Astrocyte (in vitro differentiated cells and primary cell): Measurements from ENCODE around the gene PTPN3. TPM values are rescaled to one million over a fixed set of nuclear protein-coding genes. Genes with fewer than 3 reads are reported as not detected.

Experiments
- DNase-seq: peaks from one replicate; pipeline ENCODE4 v3.0.0-alpha.2; 2010; ENCODE audit warnings: low read depth
- FAIRE-seq: peaks from 2 replicates; lab custom pipeline; 2011; peaks lifted over from hg19 to GRCh38; lab: Jason Lieb, UNC
- H2AFZ ChIP-seq: 2 replicates; pipeline ENCODE4 v1.6.0; 2012; ENCODE audit warnings: low read depth, low read length, inconsistent platforms
- H3K27ac ChIP-seq: 2 replicates; pipeline ENCODE4 v1.5.1; 2011; ENCODE audit warnings: low read depth, low read length, inconsistent platforms
- H3K27me3 ChIP-seq: 2 replicates; pipeline ENCODE4 v1.6.0; 2011; ENCODE audit warnings: low read length, inconsistent platforms; ENCODE audit not compliant: insufficient read depth
- H3K36me3 ChIP-seq: 2 replicates; pipeline ENCODE4 v1.5.1; 2011; ENCODE audit warnings: low read length, inconsistent platforms; ENCODE audit not compliant: insufficient read depth
- H3K4me1 ChIP-seq: 2 replicates; pipeline ENCODE4 v1.5.1; 2011; ENCODE audit warnings: low read length, inconsistent platforms; ENCODE audit not compliant: insufficient read depth
- H3K4me2 ChIP-seq: 2 replicates; pipeline ENCODE4 v1.6.0; 2012; ENCODE audit warnings: low read length, inconsistent platforms
- H3K4me3 ChIP-seq: 2 replicates; pipeline ENCODE4 v1.5.1; 2011; ENCODE audit warnings: low read depth, mild to moderate bottlenecking, low read length, inconsistent platforms; ENCODE audit not compliant: insufficient read depth
- H3K79me2 ChIP-seq: 2 replicates; pipeline ENCODE4 v1.6.0; 2012; ENCODE audit warnings: mild to moderate bottlenecking, low read length, inconsistent platforms; ENCODE audit not compliant: insufficient read depth
- H3K9ac ChIP-seq: 2 replicates; pipeline ENCODE4 v1.6.0; 2012; ENCODE audit warnings: mild to moderate bottlenecking, low read length, inconsistent platforms
- H3K9me3 ChIP-seq: 2 replicates; pipeline ENCODE4 v1.5.1; 2012; ENCODE audit warnings: low read depth, mild to moderate bottlenecking, low read length, inconsistent platforms; ENCODE audit not compliant: insufficient read depth
- H4K20me1 ChIP-seq: 2 replicates; pipeline ENCODE4 v1.6.0; 2012; ENCODE audit warnings: low read length, inconsistent platforms; ENCODE audit not compliant: insufficient read depth
- H3K27ac Mint-ChIP-seq: one replicate; pipeline ENCODE4 v1.8.0; 2021; ENCODE audit warnings: mild to moderate bottlenecking, mixed read lengths; ENCODE audit not compliant: unreplicated experiment
- H3K27me3 Mint-ChIP-seq: one replicate; pipeline ENCODE4 v1.8.0; 2021; ENCODE audit warnings: low read depth, mixed read lengths; ENCODE audit not compliant: unreplicated experiment
- H3K36me3 Mint-ChIP-seq: one replicate; pipeline ENCODE4 v1.8.0; 2021; ENCODE audit warnings: low read depth, mixed read lengths; ENCODE audit not compliant: unreplicated experiment
- H3K4me1 Mint-ChIP-seq: one replicate; pipeline ENCODE4 v1.8.0; 2021; ENCODE audit warnings: low read depth, mixed read lengths; ENCODE audit not compliant: unreplicated experiment
- H3K4me3 Mint-ChIP-seq: one replicate; pipeline ENCODE4 v1.8.0; 2021; ENCODE audit warnings: mild to moderate bottlenecking, moderate library complexity, mixed read lengths; ENCODE audit not compliant: unreplicated experiment
- H3K9me3 Mint-ChIP-seq: one replicate; pipeline ENCODE4 v1.8.0; 2021; ENCODE audit warnings: mild to moderate bottlenecking, mixed read lengths; ENCODE audit not compliant: unreplicated experiment
- EZH2 ChIP-seq: IDR thresholded peaks from 2 replicates; pipeline ENCODE4 v1.6.1; 2012; ENCODE audit warnings: mild to moderate bottlenecking, low read length, inconsistent platforms; ENCODE audit not compliant: insufficient read depth
- total RNA-seq: library from RNA; stranded (reverse); gene quantifications from 2 replicates; pipeline ENCODE4 v1.2.1, GENCODE V29; 2021
- TF ChIP-seq, protein P1 (sequence below): IDR thresholded peaks from 2 replicates; pipeline ENCODE4 v1.5.1; 2011; ENCODE audit warnings: low read depth, mild to moderate bottlenecking, inconsistent platforms, low read length, moderate library complexity; ENCODE audit not compliant: insufficient read depth

The PTPN3 gene
- total RNA-seq, 1 donor from 2014 or later, result 1.1 TPM

DNA sequence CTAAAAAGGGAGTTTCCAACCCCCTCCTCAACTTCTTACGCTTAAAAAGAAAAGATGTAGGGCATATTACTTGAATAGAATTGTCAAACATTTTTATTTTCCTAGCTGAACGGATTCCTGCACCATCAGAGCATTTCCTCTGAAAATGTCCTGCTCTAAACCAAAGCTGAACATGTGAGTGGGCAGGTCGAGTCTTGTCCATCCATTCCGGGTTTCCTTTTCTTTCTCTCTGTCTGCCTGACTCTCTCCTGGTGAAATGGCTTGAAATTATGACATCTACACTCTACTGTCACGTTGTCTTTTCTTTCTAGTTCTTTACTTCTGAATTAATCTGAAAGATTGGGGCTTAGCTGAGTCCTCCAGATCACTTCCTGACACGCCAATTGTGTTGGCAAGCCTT is 39.2 kb upstream of the PTPN3 start:
- Mint-ChIP-seq H3K9me3 (no peaks in the 10 kb centered on the region), H3K27ac (no peak overlapping the region), H3K27me3 (peaks cover 22% of the 10 kb centered on the region), H3K4me3 (no peak overlapping the region), H3K36me3 (no peaks in the 10 kb centered on the region), H3K4me1 (peaks cover 3% of the 10 kb centered on the region)
- Histone ChIP-seq H3K4me3 (no peak overlapping the region), H4K20me1 (no peaks in the 10 kb centered on the region), H3K36me3 (no peaks in the 10 kb centered on the region), H3K27ac (no peak overlapping the region), H3K27me3 (peaks cover 18% of the 10 kb centered on the region), H3K9me3 (no peaks in the 10 kb centered on the region), H3K9ac (no peak overlapping the region), H3K79me2 (no peaks in the 10 kb centered on the region), H2AFZ (no peak overlapping the region), H3K4me1 (no peaks in the 10 kb centered on the region), H3K4me2 (no peak overlapping the region)
- no peak for TF ChIP-seq EZH2
- TF ChIP-seq, protein P1, sequence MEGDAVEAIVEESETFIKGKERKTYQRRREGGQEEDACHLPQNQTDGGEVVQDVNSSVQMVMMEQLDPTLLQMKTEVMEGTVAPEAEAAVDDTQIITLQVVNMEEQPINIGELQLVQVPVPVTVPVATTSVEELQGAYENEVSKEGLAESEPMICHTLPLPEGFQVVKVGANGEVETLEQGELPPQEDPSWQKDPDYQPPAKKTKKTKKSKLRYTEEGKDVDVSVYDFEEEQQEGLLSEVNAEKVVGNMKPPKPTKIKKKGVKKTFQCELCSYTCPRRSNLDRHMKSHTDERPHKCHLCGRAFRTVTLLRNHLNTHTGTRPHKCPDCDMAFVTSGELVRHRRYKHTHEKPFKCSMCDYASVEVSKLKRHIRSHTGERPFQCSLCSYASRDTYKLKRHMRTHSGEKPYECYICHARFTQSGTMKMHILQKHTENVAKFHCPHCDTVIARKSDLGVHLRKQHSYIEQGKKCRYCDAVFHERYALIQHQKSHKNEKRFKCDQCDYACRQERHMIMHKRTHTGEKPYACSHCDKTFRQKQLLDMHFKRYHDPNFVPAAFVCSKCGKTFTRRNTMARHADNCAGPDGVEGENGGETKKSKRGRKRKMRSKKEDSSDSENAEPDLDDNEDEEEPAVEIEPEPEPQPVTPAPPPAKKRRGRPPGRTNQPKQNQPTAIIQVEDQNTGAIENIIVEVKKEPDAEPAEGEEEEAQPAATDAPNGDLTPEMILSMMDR, result no peak
- no peak for DNase-seq
- no peak for FAIRE-seq

DNA sequence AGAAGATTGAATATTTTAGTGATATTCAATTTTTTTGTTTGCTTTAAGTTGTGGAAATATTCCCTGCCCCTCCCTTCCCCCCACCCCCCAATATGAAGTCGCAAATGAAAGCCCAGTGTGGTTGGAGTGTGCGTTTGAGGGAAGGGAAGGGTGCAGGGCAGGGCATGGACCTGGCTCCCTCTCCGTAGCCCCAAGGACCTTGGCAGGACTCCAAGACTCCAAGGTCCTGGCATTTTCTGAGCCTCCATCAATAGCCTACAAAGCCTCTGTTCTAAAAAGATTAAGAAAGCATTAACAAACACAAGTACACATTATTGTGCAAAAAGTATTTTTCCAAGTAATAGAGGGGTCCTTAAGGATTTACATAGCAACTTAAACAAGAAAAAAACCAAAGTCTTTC is 38.8 kb upstream of the PTPN3 start:
- no peaks in the 10 kb centered on the region for H3K36me3 ChIP-seq
- TF ChIP-seq, protein P1, result no peak
- no peak for TF ChIP-seq EZH2
- H3K27ac ChIP-seq, result no peak overlapping the region
- no peak overlapping the region for H3K4me2 ChIP-seq
- no peak overlapping the region for H2AFZ ChIP-seq
- peaks cover 18% of the 10 kb centered on the region for H3K27me3 ChIP-seq
- no peak overlapping the region for H3K4me3 ChIP-seq
- Mint-ChIP-seq H3K4me3 (no peak overlapping the region), H3K27me3 (peaks cover 22% of the 10 kb centered on the region), H3K4me1 (peaks cover 3% of the 10 kb centered on the region), H3K27ac (no peak overlapping the region), H3K36me3 (no peaks in the 10 kb centered on the region), H3K9me3 (no peaks in the 10 kb centered on the region)
- H4K20me1 ChIP-seq, result no peaks in the 10 kb centered on the region
- no peaks in the 10 kb centered on the region for H3K9me3 ChIP-seq
- no peaks in the 10 kb centered on the region for H3K79me2 ChIP-seq
- H3K4me1 ChIP-seq, result no peaks in the 10 kb centered on the region
- FAIRE-seq (no peak), DNase-seq (no peak)
- no peak overlapping the region for H3K9ac ChIP-seq

DNA sequence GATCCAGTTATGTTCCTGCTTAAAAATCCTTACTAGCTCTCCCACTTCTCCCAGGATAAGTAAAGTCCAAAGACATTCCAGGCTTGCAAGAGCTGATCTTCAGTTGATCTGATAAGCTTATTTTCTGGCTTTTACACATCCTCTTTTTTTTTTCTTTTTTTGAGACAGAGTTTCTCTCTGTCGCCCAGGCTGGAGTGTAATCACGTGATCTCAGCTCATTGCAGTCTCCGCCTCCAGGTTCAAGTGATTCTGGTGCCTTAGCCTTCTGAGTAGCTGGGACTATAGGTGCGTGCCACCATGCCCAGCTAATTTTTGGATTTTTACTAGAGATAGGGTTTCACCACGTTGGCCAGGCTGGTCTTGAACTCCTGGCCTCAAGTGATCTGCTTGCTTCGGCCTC is 37.3 kb upstream of the PTPN3 start:
- Histone ChIP-seq H3K9me3 (no peaks in the 10 kb centered on the region), H3K4me3 (no peak overlapping the region), H4K20me1 (no peaks in the 10 kb centered on the region), H3K79me2 (no peaks in the 10 kb centered on the region), H3K27ac (no peak overlapping the region), H3K4me1 (no peaks in the 10 kb centered on the region), H3K4me2 (no peak overlapping the region), H3K27me3 (peaks cover 28% of the 10 kb centered on the region), H2AFZ (no peak overlapping the region), H3K9ac (no peak overlapping the region), H3K36me3 (no peaks in the 10 kb centered on the region)
- H3K36me3 Mint-ChIP-seq, result no peaks in the 10 kb centered on the region
- H3K27me3 Mint-ChIP-seq, result peaks cover 28% of the 10 kb centered on the region
- peaks cover 3% of the 10 kb centered on the region for H3K4me1 Mint-ChIP-seq
- no peaks in the 10 kb centered on the region for H3K9me3 Mint-ChIP-seq
- no peak for DNase-seq
- no peak for TF ChIP-seq EZH2
- TF ChIP-seq, protein P1, result no peak
- H3K27ac Mint-ChIP-seq, result no peak overlapping the region
- FAIRE-seq, result no peak
- H3K4me3 Mint-ChIP-seq, result no peak overlapping the region
